ENCODE data around the gene FPGS. TPM values are rescaled to one million over a fixed set of nuclear protein-coding genes. Genes with fewer than 3 reads are reported as not detected.

Gene FPGS
- total RNA-seq, 2 experiments from 2014 or later, result 66.7 to 78.1 TPM

DNA sequence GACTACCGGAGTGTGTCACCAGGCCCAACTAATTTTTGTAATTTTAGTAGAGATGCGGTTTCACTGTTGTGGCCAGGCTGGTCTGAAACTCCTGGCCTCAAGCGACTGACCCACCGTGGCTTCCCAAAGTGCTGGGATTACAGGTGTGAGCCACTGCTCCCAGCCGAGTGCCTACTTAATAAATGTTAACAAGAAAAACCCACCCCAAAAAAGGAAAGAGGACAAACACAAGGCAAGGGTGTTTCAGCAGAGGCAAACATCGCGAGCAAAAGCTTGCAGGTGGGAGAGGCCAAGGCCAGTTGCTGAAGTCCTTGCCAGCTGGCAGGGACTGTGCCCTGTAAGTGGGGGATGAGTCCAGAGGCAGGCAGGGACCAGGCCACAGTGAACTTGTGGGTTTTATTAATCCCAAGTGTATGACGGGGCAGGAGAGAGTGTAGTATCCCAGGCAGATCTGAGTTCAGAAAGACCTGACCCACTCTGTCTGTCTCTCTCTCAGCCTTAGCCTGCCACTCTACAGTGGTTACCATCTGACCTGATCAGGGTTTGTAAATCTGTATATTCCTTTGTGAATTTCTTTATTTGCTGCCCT lies 6.4 kb upstream of the FPGS start:
- POLR2A ChIA-PET, result no interaction called here
- Mint-ChIP-seq H3K4me3 (peak overlapping the region; percentile 62), H3K9me3 (no peaks in the 10 kb centered on the region), H3K27me3 (no peaks in the 10 kb centered on the region), H3K36me3 (ENCODE audit: low read depth) (peaks cover 13% of the 10 kb centered on the region), H3K4me1 (peaks cover 28% of the 10 kb centered on the region), H3K27ac (peak overlapping the region; percentile 83)
- DNase-seq, result no peak
- CTCF ChIA-PET, result interaction anchor here (2.6 kb wide), 1 partner anchor 125 kb away, joined by 9 read pairs; no protein-coding TSS in a partner anchor

- Mint-ChIP-seq H3K9me3 (no peaks in the 10 kb centered on the region), H3K27ac (peak overlapping the region; percentile 83), H3K4me3 (peak overlapping the region; percentile 62), H3K4me1 (peaks cover 31% of the 10 kb centered on the region), H3K36me3 (ENCODE audit: low read depth) (peaks cover 11% of the 10 kb centered on the region), H3K27me3 (no peaks in the 10 kb centered on the region)
- CTCF ChIA-PET, result interaction anchor here (1.4 to 2.6 kb wide), 2 partner anchors 62 to 125 kb away, joined by 3 to 9 read pairs; partner anchors contain the start of gene TOR2A
- POLR2A ChIA-PET, result interaction anchor here (0.6 to 0.8 kb wide), 2 partner anchors 62 to 133 kb away, joined by 3 read pairs; partner anchors contain the start of gene TOR2A
- DNase-seq, result no peak
Observed at GRCh38 chr9:127796852-127797370, 5.8 kb upstream of the FPGS start.

GRCh38 chr9:127801955-127802575 lies 617 bp upstream of the FPGS start:
- Mint-ChIP-seq H3K4me1 (peaks cover 36% of the 10 kb centered on the region), H3K4me3 (peak overlapping the region; percentile 92), H3K27ac (peak overlapping the region; percentile 80), H3K36me3 (ENCODE audit: low read depth) (peaks cover 7% of the 10 kb centered on the region), H3K27me3 (no peaks in the 10 kb centered on the region), H3K9me3 (no peaks in the 10 kb centered on the region)
- CTCF ChIA-PET, result interaction anchor here (0.6 to 1.4 kb wide), 7 partner anchors 10 to 119 kb away, joined by 3 to 6 read pairs (median 3); partner anchors contain the start of genes CDK9 and SH2D3C
- POLR2A ChIA-PET, result interaction anchor here (0.6 kb wide), 1 partner anchor 9 kb away, joined by 8 read pairs; no protein-coding TSS in a partner anchor
- no peak for DNase-seq

DNA sequence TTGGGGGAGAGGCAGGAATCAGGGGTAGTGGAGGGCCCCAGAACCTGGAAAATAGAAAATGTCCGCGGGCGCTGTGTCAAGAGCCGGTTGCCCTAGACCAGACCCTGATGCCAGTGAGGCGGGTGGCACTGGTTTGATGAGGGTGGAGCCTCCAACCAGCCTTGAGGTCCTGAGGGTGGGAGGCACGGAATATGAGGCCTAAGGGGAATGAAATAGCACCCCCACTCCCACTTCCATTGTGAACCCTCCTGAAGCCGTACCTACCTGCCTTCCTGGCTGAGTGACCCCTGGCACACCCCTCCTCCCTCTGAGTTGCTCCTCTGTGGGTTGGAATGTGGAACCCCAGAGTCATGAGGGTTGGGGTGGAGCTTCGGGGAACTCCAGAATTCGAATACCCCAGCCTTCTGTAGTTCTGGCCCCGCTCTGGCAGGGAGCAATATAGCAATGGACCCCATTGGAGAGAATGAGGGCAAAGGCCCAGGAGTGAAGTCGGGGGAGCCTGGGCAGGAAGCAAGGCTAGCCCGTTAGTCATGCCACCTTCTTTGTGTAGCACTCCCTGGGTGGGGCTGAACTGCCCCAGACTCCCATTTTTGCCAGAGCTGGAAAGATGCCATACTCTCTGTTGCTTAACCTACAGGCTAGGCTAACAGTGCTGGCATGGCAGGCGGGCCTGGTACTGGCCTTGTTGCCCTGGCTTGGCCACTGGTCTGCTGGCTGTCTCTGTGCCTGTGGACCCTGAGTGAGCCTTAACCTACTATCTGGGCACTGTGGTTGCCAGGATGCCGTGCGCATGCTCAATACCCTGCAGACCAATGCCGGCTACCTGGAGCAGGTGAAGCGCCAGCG lies 1.0 kb downstream of the FPGS start:
- POLR2A ChIA-PET, result no interaction called here
- CTCF ChIA-PET, result interaction anchor here (1.4 kb wide), 1 partner anchor 118 kb away, joined by 4 read pairs; no protein-coding TSS in a partner anchor
- H3K4me1 Mint-ChIP-seq, result peaks cover 27% of the 10 kb centered on the region
- H3K36me3 Mint-ChIP-seq (ENCODE audit: low read depth), result peaks cover 9% of the 10 kb centered on the region
- peak overlapping the region; percentile 92 for H3K4me3 Mint-ChIP-seq
- peak overlapping the region; percentile 92 for H3K27ac Mint-ChIP-seq
- no peaks in the 10 kb centered on the region for H3K9me3 Mint-ChIP-seq
- H3K27me3 Mint-ChIP-seq, result no peaks in the 10 kb centered on the region
- DNase-seq, result no peak

- H3K27me3 Mint-ChIP-seq, result no peaks in the 10 kb centered on the region
- peaks cover 36% of the 10 kb centered on the region for H3K4me1 Mint-ChIP-seq
- no peaks in the 10 kb centered on the region for H3K9me3 Mint-ChIP-seq
- ChIA-PET POLR2A (no interaction called here), CTCF (interaction anchor here (1.0 to 1.1 kb wide), 2 partner anchors 13 to 48 kb away, joined by 3 to 4 read pairs; no protein-coding TSS in a partner anchor)
- no peak overlapping the region for H3K4me3 Mint-ChIP-seq
- H3K36me3 Mint-ChIP-seq (ENCODE audit: low read depth), result peaks cover 23% of the 10 kb centered on the region
- DNase-seq, result peak; percentile 35
- H3K27ac Mint-ChIP-seq, result no peak overlapping the region
Observed at GRCh38 chr9:127805620-127806019, 2.9 kb downstream of the FPGS start.

DNA sequence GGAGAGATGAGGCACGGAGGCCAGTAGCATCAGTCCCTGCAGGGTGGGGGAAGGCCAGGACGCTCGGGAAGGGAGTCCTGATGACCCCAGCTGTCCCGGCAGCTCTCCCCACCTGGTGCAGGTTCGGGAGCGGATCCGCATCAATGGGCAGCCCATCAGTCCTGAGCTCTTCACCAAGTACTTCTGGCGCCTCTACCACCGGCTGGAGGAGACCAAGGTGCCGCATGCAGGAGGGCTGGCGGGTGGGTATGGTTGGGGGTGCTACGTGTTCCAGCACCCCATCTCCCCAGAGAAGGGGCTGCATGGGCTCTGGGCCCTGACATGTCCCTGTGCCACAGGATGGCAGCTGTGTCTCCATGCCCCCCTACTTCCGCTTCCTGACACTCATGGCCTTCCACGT lies 4.2 kb downstream of the FPGS start:
- ChIA-PET POLR2A (no interaction called here), CTCF (no interaction called here)
- Mint-ChIP-seq H3K27ac (peak overlapping the region; percentile 27), H3K27me3 (no peaks in the 10 kb centered on the region), H3K4me3 (no peak overlapping the region), H3K4me1 (peaks cover 30% of the 10 kb centered on the region), H3K36me3 (ENCODE audit: low read depth) (peaks cover 25% of the 10 kb centered on the region), H3K9me3 (no peaks in the 10 kb centered on the region)
- DNase-seq, result no peak

DNA sequence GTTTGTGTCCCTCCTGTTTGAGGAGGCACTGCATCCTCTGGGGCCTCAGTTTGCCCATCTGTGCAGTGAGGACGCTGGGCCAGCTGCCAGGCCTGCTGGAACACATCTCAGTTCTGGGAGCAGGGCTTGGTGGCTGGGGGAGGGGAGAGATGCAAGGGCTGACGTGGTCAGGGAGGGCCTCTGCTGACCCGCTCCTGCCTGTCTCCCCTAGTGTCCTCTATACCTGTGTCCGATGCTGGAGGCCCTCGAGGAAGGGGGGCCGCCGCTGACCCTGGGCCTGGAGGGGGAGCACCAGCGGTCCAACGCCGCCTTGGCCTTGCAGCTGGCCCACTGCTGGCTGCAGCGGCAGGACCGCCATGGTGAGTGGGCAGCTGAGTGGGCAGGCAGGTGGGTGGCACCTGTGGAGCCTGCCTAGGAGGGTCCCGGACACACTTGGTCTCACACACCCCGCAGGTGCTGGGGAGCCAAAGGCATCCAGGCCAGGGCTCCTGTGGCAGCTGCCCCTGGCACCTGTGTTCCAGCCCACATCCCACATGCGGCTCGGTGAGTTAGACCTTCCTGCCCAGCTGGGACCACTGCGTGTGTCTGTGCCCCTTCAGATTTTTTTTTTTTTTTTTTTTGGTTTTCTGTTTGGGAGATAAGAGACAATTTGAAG lies 5.8 kb downstream of the FPGS start:
- Mint-ChIP-seq H3K36me3 (ENCODE audit: low read depth) (peaks cover 25% of the 10 kb centered on the region), H3K27me3 (no peaks in the 10 kb centered on the region), H3K4me3 (no peak overlapping the region), H3K4me1 (peaks cover 25% of the 10 kb centered on the region), H3K9me3 (no peaks in the 10 kb centered on the region), H3K27ac (peak overlapping the region; percentile 36)
- ChIA-PET CTCF (interaction anchor here (0.6 to 1.5 kb wide), 2 partner anchors 62 to 1024 kb away, joined by 3 to 5 read pairs; no protein-coding TSS in a partner anchor), POLR2A (no interaction called here)
- no peak for DNase-seq

- DNase-seq, result no peak
- H3K9me3 Mint-ChIP-seq, result no peaks in the 10 kb centered on the region
- H3K4me3 Mint-ChIP-seq, result no peak overlapping the region
- peaks cover 22% of the 10 kb centered on the region for H3K4me1 Mint-ChIP-seq
- peaks cover 25% of the 10 kb centered on the region for H3K36me3 Mint-ChIP-seq (ENCODE audit: low read depth)
- no peaks in the 10 kb centered on the region for H3K27me3 Mint-ChIP-seq
- H3K27ac Mint-ChIP-seq, result peak overlapping the region; percentile 36
- ChIA-PET CTCF (interaction anchor here (0.6 to 1.5 kb wide), 2 partner anchors 61 to 1023 kb away, joined by 3 to 5 read pairs; no protein-coding TSS in a partner anchor), POLR2A (no interaction called here)
Observed at GRCh38 chr9:127809002-127809539, 6.4 kb downstream of the FPGS start.

GRCh38 chr9:127809540-127810377 lies 7.1 kb downstream of the FPGS start:
- no peaks in the 10 kb centered on the region for H3K9me3 Mint-ChIP-seq

DNA sequence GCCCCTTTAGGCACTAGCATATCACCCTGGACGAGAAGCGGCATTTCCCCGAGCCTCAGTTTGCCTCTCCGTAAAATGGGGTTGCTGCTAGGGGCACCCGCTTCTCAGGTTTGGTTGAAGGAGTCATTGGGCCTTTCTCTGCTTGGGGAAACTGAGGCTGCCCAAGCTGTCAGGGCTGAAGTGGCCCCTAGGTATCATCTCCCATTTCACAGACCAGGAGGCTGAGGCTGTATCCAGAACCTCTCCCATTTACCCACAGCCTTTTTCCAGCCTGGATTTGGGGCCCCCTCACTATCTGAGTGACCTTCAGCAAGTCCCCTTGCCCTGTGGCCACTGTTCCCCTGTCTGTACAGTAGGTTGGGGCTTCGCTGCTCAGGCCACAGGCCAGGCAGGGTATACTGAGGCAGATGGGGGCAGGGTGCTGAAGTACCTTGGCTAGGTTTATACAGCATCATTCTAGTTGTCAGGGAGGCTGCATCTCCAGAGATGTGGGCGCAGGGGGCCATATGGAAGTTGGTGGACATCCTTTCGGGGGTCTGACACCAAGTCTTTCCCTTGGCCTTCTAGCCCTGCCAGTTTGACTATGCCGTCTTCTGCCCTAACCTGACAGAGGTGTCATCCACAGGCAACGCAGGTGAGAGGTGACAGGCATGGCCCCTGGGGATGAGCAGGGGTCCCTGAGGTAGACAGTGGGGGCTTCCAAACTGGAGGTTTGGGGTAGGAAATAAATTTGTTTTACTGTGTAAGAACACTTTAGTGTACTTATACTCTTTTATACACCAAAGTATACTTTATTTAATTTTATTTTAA lies 7.9 kb downstream of the FPGS start:
- Mint-ChIP-seq H3K9me3 (no peaks in the 10 kb centered on the region), H3K4me3 (no peak overlapping the region), H3K27ac (peak overlapping the region; percentile 54), H3K4me1 (peaks cover 15% of the 10 kb centered on the region), H3K27me3 (no peaks in the 10 kb centered on the region), H3K36me3 (ENCODE audit: low read depth) (peaks cover 25% of the 10 kb centered on the region)
- POLR2A ChIA-PET, result interaction anchor here (0.6 kb wide), 1 partner anchor 469 kb away, joined by 3 read pairs; no protein-coding TSS in a partner anchor
- no peak for DNase-seq
- CTCF ChIA-PET, result no interaction called here

More at GRCh38 chr9:127809540-127810377, 7.1 kb downstream of the FPGS start:
- ChIA-PET CTCF (interaction anchor here (0.6 to 1.5 kb wide), 2 partner anchors 60 to 1022 kb away, joined by 3 to 5 read pairs; no protein-coding TSS in a partner anchor), POLR2A (no interaction called here)
- no peak for DNase-seq
- H3K4me3 Mint-ChIP-seq, result no peak overlapping the region
- no peaks in the 10 kb centered on the region for H3K27me3 Mint-ChIP-seq
- H3K27ac Mint-ChIP-seq, result peak overlapping the region; percentile 54
- peaks cover 25% of the 10 kb centered on the region for H3K36me3 Mint-ChIP-seq (ENCODE audit: low read depth)
- H3K4me1 Mint-ChIP-seq, result peaks cover 16% of the 10 kb centered on the region
